Measurements from ENCODE around the gene PLLP.

Gene PLLP

DNA sequence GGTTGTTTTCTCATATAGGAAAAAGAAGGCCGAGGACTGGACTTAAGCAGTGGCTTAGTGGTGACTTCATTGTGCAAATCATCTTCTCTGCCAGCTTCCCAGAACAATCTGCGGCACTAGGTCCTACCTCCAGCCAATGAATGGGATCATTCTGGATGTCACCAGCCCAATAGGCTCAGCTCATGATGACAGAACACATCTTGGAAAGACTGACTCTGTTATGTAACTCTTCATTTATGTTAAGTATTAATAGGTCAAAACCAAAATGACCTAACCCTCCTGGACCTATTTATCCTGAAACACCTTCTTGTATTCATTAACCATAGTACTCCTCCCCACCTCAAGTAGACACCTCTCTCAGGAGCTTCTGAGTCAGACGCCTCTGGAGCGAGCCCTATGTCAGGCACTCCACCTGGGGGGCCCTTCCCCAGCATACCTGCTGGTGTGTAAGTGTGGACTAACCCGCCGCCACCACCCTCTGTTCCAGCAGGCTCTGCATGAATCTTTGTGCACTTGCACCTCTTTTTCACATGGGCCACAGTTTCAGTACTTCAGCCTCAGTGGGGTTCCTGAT is 32.2 kb downstream of the PLLP start:
- ChIA-PET POLR2A (ENCODE audit: low non-redundant PET) (no interaction called here), CTCF (no interaction called here)
- H3K27ac ChIP-seq, result no peak overlapping the region
- no peak for DNase-seq (ENCODE audit: low spot score)
- TF ChIP-seq, protein P1, sequence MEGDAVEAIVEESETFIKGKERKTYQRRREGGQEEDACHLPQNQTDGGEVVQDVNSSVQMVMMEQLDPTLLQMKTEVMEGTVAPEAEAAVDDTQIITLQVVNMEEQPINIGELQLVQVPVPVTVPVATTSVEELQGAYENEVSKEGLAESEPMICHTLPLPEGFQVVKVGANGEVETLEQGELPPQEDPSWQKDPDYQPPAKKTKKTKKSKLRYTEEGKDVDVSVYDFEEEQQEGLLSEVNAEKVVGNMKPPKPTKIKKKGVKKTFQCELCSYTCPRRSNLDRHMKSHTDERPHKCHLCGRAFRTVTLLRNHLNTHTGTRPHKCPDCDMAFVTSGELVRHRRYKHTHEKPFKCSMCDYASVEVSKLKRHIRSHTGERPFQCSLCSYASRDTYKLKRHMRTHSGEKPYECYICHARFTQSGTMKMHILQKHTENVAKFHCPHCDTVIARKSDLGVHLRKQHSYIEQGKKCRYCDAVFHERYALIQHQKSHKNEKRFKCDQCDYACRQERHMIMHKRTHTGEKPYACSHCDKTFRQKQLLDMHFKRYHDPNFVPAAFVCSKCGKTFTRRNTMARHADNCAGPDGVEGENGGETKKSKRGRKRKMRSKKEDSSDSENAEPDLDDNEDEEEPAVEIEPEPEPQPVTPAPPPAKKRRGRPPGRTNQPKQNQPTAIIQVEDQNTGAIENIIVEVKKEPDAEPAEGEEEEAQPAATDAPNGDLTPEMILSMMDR (conservative IDR thresholded peaks at IDR 0.05; ENCODE audit: low read depth), result no peak

DNA sequence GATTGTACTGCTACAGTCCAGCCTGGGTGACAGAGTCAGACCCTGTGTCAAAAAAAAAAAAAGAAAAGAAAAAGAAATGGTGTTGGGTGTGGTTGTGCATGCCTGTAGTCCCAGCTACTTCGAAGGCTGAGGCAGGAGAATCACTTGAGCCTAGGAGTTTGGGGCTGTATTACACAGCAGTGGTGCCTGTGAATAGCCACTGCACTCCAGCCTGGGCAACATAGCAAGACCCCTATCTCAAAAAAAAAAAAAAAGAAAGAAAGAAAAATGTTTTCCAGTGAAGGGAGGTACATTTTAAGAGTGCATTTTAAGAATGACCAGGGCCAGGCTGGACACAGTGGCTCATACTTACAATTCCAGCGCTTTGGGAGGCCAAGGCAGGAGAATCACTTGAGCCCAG is 33.1 kb downstream of the PLLP start:
- TF ChIP-seq, protein P1 (conservative IDR thresholded peaks at IDR 0.05; ENCODE audit: low read depth), result no peak
- POLR2A ChIA-PET (ENCODE audit: low non-redundant PET), result no interaction called here
- CTCF ChIA-PET, result no interaction called here
- no peak overlapping the region for H3K27ac ChIP-seq
- no peak for DNase-seq (ENCODE audit: low spot score)

DNA sequence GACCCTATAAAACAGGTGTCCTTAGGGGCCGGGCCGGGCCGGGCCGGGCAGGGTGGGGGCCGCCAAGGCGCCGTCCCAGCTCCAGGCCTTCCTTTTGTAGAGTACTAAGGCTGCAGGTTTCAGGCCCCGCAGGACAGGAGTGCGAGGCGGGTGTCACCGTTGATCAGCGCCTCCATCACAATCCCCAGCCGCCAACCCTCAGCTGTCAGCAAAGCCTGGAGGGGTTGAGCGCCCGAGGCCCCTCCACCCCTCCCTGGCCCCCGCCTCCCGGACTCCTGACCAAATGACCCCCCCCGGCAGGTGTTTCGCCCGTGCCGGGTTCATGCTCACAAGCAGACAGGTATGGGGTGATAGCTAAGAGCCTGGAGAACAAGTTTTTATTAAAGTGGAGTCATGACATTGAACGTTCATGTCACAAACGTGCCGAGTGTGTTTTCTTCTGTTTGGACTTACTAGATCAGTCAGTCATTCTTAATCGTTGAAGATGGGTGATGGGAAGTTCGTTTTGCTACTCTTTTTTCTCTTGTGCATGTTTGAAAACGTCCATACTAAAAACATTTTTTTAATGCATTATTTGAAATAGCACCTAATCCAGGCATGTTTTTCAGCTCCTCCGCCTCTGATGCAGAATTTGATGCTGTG is 38.9 kb downstream of the PLLP start:
- TF ChIP-seq, protein P1 (conservative IDR thresholded peaks at IDR 0.05; ENCODE audit: low read depth), result no peak
- H3K27ac ChIP-seq, result peak overlapping the region; percentile 90
- peak; percentile 42 for DNase-seq (ENCODE audit: low spot score)
- ChIA-PET CTCF (interaction anchor here (1.0 to 1.1 kb wide), 2 partner anchors 152 to 171 kb away, joined by 3 to 6 read pairs; no protein-coding TSS in a partner anchor), POLR2A (ENCODE audit: low non-redundant PET) (no interaction called here)

DNA sequence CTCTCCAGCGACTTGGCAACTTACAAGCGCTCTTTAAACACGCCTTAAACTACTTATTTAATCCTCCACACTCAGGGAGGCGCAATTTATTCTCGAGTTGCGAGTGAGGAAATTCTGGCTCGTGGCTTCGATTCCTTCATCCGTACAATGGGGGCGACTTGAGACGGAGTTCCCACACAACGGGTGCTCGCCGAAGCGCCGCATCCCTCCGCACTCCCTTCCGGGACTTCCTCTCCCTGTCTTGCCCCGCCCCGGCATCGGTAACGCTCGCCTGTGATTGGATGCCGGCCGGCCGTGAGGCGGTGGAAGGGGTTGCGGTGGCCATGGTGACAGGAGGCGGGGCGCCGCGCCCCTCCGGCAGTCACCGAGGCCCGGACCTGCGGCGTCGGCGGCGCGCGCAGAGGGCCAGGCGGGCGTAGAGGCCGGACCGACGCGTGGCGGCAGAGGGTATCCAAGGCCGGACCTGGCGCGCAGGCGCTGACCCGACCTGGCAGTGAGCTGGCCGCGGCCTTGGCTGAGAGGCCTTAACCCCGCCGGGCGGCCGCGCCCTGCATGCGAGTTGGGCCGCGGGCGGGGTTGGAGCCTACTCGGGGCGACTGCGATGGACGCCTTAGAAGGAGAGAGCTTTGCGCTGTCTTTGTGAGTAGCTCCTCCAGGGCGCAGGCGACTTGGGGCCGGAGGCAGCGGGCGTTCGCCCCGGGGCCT is 39.6 kb downstream of the PLLP start, which contains the start of gene ARL2BP:
Gene ARL2BP (plus strand): TSS at position 493 of the 705 bp plus-strand sequence. CDS start 109 bp downstream, at position 602.
- ChIA-PET CTCF (interaction anchor here (1.0 to 1.1 kb wide), 2 partner anchors 152 to 172 kb away, joined by 3 to 6 read pairs; no protein-coding TSS in a partner anchor), POLR2A (ENCODE audit: low non-redundant PET) (no interaction called here)
- peak; percentile 100 for DNase-seq (ENCODE audit: low spot score)
- TF ChIP-seq, protein P1 (conservative IDR thresholded peaks at IDR 0.05; ENCODE audit: low read depth), result peak; percentile 38
- peak within 1 kb of the TSS; percentile 90 for H3K27ac ChIP-seq

DNA sequence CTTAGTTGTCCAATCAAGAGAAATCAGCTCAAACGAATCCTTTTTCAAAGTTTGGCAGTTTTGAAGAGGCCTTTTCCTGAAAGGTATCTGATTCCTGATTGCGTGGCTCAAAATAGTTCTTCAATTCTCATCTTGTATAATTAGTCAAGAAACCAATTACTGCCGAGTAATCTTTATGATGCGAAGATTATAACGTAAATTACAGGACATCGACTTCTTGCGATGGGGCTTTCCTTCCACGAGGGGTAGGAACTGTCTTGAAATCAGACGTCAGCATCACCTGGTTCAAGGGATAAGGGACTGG is 40.1 kb downstream of the PLLP start:
- no peak for DNase-seq (ENCODE audit: low spot score)
- ChIA-PET CTCF (interaction anchor here (1.0 to 1.1 kb wide), 2 partner anchors 55 to 173 kb away, joined by 3 read pairs; no protein-coding TSS in a partner anchor), POLR2A (ENCODE audit: low non-redundant PET) (no interaction called here)
- TF ChIP-seq, protein P1 (conservative IDR thresholded peaks at IDR 0.05; ENCODE audit: low read depth), result no peak
- peak overlapping the region; percentile 90 for H3K27ac ChIP-seq

DNA sequence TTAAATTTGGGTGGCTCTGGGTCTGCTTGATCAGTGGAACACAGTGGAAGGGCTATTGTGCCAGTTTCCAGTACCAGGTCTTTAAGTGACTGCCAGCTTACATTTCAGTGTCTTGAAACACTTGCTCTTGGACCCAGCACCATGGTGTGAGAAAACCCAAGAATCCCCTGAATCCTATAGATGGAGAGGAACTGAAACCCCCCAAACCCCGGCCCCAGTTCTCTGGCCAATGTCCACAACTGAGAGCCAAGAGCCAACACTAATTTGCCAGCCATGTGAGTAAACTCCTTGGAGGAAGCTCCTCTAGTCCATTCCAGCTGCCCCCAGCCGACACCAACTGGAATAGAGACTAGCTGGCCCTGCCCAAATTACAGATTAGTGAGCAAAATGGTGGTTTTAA is 41.8 kb downstream of the PLLP start:
- no peak for DNase-seq (ENCODE audit: low spot score)
- TF ChIP-seq, protein P1 (conservative IDR thresholded peaks at IDR 0.05; ENCODE audit: low read depth), result no peak
- POLR2A ChIA-PET (ENCODE audit: low non-redundant PET), result no interaction called here
- no peak overlapping the region for H3K27ac ChIP-seq
- CTCF ChIA-PET, result interaction anchor here (0.6 kb wide), 1 partner anchor 16 kb away, joined by 3 read pairs; no protein-coding TSS in a partner anchor

Data from RWPE1 (cell line).